Renal cortex interstitium (tissue), 11 donors: ENCODE data around the gene SLC25A5. TPM values are rescaled to one million over a fixed set of nuclear protein-coding genes. Genes with fewer than 3 reads are reported as not detected.
"Not testable (repeated sequence)": the region's sequence is repeated elsewhere in the genome, so short reads cannot be mapped to it uniquely, and the experiment has no call there.

Experiments
- DNase-seq, 11 donors: peaks; one replicate each; pipeline ENCODE4 v3.0.0-alpha.2; 2013; ENCODE audit warnings: low read depth in 9 of 11, low spot score in 4 of 11; ENCODE audit errors: extremely low read depth in 1 of 11
- polyA plus RNA-seq, 3 donors: library from polyadenylated mRNA; unstranded; fragments of 120-200 nt; gene quantifications; one replicate each; pipeline ENCODE4 v1.2.1, GENCODE V29; 2013; ENCODE audit not compliant: insufficient read length in 3 of 3

Gene SLC25A5
- polyA plus RNA-seq, 3 donors, result 308 to 334 (median 328) TPM

DNA sequence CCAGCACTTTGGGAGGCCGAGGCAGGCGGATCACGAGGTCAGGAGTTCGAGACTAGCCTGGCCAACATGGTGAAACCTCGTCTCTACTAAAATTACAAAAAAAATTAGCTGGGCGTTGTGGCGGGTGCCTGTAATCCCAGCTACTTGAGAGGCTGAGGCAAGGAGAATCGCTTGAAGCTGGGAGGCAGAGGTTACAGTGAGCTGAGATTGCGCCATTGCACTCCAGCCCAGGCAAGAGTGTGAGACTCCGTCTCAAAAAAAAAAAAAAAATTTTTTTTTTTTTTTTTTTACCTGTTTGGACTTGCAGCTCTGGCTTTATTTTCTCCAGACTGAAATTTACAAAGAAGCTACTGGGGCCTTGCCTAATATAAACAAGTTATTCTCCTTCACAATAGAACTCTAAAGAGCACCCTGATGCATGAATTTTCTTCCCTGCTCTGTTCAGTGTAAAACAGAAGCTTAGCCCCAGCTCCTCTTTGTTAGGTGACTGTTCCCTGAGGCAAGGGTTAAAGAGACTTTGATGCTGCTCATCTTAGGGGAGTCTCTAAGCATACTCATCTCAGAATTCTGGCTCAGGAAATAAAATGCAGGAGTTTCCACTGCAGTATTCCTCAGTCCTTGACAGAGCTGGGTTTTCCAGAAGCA, 25.7 kb downstream of the SLC25A5 start:
- DNase-seq, result not testable (repeated sequence)

DNA sequence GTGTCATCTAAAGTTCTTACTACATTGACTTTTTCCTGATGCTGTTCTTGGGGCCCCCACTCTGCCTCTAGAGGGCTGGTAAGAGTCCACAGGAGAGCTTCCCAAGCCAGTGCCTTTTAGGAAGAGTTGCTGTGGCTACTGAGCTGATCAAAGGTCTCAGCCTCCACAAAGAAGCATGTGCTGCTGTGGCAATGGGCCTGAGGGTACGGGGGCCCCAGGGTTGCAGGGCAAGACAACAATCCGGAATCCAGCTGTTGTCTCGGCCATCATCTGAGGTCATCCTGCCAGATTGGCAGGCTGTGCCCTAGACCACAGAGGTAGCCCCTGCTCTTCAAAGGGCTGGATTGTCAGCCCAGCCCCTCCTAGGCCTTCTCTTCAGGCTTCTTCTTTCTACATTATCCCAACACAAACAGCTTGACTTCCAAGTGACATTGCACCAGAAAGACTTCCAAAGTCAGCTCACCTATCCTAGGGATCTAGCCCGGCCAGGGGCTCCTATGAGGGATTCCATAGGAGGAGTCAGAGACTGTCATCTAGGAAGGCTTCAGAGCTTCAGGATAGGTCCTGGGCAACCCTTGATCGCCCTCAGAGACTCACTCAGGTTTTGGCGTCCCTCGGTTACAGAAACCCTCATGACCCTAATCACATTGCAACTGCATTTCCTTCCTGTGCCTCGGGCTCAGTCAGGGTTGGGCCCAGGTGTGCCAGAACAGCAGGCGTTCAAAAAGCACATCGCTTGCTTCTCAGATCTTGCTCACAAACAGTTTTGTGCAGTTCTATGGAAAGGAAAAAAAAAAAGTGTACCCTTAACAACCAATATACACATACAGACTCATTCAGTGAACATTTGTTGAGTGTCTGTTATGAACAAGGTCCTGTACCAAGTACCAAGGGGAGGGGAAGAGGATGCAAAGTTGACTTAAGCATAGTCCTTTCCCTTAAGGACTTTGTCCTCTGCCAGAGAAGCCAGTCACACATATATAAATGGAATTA, 27.8 kb downstream of the SLC25A5 start:
- no peak for DNase-seq

DNA sequence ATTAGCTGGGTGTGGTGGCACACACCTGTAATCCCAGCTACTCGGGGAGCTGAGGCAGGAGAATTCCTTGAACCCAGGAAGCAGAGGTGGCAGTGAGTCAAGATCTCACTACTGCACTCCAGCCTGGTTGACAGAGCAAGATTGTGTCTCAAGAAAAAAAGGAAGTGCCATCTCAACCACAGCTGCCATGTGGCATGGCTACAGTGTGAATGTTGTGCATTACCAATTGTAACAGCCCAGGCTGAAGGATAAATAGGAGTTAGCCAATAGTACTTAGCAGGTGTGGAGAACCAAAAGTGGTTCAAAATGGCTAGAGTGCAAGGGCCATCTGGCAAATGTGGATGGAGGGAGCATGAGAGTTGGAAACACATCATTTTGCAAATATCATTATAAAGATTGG, 28.9 kb downstream of the SLC25A5 start:
- no peak for DNase-seq

DNA sequence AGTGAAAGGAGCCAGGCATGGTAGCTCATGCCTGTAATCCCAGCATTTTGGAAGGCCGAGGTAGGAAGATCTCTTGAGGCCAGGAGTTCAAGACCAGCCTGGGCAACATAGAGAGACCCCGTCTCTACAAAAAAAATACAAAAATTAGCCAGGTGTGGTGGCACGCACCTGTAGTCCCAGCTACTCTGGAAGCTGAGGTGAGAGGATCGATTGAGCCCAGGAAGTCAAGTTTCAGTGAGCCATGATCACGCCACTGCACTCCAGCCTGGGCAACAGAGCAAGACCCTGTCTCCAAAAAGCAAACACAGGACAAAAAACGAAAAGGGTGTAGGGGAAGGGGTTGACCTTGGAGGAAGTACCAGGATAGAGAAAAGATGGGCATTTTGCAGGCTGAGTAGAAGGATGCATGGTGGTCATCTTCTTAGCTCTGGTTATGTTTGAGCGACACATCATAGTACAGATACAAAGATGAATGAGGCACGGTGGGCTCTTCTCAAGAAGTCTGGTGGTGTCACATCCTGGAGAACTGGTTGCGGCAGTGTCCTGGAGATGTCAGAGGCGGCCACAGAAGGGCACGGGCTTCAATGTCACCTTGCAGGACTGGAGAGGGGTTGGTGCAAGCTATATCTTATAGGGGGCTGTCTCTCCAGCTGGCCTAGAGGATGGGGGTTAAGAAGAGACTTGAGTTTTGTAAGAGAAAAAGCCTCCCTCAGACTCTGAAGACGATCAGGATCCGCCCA, 32.0 kb downstream of the SLC25A5 start:
- no peak for DNase-seq

DNA sequence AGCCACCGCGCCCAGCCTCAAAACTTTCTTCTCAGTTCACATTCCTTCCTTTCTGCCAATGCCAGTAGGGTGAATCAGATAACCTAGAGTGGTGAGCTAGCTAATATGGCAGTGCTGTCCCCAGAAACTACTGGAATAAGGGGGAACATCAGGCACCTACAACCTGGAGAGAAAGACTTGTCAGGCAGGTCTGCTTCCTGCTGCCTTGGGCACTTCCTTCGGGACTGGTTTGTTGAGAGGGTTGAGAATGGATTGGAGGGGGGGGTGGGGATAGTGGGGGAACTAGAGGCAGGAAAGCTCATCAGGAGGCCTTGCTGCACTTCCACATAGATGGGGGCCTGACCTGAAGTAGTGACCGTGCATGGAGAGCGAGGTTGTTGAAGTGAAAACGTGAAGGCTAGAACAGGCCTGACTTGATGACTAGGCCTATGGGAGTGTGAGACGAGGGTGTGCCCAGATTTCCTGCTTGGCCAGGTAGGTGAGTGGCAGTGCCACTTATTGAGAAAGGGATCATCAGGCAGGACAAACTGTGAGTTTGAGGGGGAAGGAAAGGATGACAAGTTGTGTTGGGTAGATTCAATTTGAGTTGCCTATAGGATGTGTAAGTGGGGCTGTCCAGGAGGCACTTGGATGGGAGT, 33.4 kb downstream of the SLC25A5 start:
- DNase-seq, result no peak

DNA sequence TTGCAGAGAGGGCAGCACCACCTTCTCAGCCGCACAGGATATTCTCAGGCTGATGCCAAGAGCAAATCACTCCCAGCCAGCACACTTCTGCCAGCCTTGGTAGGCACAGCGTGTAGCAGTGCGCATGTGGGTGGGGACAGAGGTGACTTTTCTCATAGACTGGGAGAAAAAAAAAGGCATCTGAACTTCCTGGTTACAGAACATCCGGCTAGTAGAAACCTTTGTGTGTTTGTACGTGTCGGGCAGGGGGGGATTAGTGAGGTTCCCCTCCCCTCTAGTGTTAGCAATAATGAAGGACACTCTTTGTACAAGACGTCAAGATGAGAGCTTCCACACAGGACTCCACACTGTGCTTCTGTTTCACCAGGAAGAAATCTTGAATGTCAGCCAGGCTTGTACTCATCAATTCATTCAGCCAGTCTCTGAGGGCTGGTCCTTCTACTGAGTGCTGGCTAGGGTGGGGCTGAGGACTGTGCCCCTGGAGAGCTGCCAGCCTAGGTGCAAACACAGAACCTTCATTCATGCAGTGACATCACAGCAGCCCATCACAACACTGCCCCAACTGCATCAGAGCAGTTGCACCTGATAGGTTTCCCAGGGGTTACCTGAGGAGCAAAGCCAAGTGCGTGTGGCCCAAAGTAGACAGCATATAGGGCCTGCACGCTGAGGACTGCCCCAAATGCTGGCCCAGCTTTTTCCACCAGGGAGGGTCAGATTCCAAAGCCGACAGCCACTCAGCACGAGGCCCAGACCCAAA, 34.7 kb downstream of the SLC25A5 start:
- DNase-seq, result no peak

DNA sequence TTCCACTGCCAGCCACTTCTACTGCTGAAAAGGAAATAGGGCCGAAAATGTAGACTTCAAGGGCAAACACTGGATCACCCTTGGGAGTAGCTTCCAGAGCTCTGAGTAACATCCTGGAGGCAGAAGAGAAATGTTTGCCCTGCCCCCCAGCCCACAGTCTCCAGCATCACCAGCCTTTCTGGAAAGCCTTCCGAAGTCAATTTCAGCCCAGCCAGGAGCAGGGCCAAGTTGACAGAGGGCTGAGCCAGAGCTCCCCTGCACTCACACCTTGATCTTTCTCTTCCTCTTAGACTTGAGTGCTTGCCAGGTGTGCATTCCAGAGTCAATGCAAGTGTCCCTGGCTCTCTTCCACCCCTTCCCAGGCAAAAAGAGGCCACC, 35.2 kb downstream of the SLC25A5 start:
- no peak for DNase-seq

DNA sequence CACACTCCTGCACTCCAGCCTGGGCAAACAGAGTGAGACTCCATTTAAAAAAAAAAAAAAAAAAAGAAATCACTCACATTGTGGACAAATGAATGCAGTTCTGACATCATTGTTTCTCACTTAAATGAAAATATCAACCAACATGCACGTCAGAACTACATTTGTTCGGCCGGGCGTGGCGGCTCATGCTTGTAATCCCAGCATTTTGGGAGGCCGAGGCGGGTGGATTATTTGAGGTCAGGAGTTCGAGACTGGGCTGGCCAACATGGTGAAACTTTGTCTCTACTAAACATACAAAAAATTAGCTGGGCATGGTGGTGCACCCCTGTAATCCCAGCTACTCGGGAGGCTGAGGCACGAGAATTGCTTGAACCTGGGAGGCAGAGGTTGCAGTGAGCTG, 36.9 kb downstream of the SLC25A5 start:
- DNase-seq, result not testable (repeated sequence)

DNA sequence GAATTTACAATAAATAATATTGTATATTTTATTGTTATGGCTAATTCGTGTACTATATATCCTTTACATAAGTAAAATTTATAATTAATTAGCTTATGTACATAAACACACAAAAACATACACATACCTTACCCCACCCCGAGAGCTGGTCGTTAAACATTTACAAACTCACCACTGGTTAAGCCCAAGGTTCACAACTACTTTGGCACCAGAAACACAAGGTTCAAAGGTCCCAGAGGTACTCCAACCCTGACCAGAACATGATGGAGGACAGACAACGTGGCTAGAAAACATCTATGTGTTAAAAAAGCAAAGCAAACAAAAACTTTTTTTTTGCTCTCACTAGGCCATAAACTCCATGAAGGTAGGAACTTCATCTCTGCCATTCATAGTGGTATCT, 37.7 kb downstream of the SLC25A5 start:
- peak in 1 of 11 donors; percentile 8 for DNase-seq

DNA sequence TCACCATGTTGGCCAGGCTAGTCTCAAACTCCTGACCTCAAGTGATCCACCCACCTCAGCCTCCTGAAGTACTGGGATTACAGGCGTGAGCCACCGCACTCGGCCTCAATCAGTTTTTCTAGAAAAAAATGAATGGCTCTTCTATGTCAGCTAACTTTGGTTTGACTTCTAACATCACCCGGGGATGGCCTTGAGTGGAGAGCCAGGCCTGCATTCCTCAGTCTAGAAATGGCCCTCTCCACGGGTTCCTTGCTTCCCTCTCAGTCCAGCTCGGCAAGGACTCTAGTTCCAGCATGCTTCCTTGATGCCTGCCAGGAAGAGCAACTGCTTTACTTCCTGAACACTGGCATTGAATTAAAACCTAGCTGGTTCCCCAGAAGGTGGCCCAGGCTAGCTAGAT, 39.0 kb downstream of the SLC25A5 start:
- DNase-seq, result no peak

DNA sequence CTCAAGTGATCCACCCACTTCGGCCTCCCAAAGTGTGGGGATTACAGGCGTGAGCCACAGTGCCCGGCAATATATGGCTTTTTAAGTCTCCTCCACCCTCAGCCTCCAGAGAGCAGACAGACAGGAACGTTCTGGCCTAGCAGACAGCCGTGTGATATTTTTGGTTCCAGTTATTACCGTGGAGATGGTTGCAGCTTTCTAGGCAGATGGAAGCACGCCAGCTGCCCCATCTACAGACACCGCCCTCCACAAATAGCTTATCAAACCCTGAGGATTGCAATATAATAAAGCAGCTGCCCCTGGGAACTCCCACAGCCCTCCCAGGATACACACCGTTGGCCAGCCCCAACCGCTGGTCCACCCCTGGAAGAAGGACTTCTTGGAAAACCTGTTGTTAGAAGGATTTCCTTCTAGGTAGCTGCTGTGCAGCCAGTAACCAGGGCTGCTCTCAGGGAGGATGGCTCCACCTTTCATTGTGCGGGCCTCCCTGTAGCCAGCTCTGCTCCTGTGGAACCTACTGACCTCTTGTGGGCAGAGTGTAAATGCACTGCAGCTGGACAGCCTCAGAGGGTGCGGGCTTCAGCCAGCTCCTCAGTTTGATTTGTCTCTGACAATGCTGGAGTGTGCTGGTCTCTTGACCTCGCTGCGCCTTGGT, 44.0 kb downstream of the SLC25A5 start:
- peak in 9 of 11 donors; percentile 13 to 29 (median 20) for DNase-seq

DNA sequence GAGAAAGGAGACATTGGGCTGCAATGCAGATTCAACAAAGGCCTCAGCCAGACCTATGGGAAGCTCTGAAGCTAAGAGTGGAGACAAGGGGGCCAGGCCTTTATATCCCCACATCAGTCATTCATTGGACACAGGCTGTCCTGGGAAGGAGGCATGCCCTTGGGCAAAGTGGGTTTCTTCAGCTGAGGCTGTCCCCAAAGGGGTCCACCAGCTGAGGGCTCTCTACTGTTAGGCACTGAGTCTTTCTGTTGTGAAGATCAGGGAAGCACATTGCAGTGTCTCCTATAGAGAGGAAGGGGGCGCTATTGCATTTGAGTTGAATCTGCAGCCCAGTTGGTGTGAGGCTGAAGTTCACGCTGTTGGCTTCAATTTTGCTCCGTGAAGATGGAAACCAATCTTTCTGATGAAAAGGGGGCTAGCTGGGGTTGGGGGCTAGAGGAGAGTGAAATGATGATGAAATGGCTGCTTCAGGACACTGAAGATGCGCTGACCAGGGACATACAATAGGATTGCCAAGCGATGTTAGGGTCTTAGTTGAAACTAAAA, 48.0 kb downstream of the SLC25A5 start:
- peak in 8 of 11 donors; percentile 20 to 46 (median 36) for DNase-seq

DNA sequence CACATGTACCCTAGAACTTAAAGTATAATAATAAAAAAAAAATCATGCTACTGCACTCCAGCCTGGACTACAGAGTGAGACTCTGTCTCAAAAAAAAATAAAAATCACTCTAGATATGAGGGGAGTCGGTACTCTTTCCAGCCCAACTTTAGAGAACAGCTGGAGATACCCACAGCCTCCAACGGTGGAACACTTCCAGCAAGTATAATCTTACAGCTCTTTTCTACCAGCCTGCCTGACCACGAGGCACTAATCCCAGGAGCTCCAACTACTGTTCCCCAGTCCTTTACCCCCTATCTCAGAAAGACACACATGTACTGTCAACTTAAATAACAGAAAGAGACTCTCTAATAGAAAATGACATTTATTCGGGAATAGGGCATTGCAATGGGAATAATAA, 50.1 kb downstream of the SLC25A5 start:
- no peak for DNase-seq

Other genes starting within 250 kb of the SLC25A5 start
- 100 to 1,000 TPM; 258 to 278 (median 270) TPM for gene PGRMC1, start 232.2 kb upstream of the SLC25A5 start, polyA plus RNA-seq
- gene SLC25A43, start 69.1 kb upstream of the SLC25A5 start, polyA plus RNA-seq, result 1 to 10 TPM; 6.0 to 7.1 (median 6.5) TPM
- 10 to 100 TPM; 31.0 to 33.7 (median 32.3) TPM for gene STEEP1, start 97.0 kb downstream of the SLC25A5 start, polyA plus RNA-seq
- 10 to 100 TPM; 83.2 to 97.7 (median 90.2) TPM for gene UBE2A, start 106.1 kb downstream of the SLC25A5 start, polyA plus RNA-seq
- gene NKRF, start 138.0 kb downstream of the SLC25A5 start, polyA plus RNA-seq, result 10 to 100 TPM; 13.3 to 18.4 (median 15.1) TPM
- 10 to 100 TPM; 66.6 to 69.9 (median 69.8) TPM for gene SEPTIN6, start 224.7 kb downstream of the SLC25A5 start, polyA plus RNA-seq